Endothelial cell of umbilical vein (primary cell): ENCODE measurements around the gene SLC35B2. TPM values are rescaled to one million over a fixed set of nuclear protein-coding genes. Genes with fewer than 3 reads are reported as not detected.

Experiments
- BruUV-seq: library from RNA; stranded (reverse); fragments of 400-500 nt; replicated peaks from 2 replicates; lab custom pipeline; 2021; lab: Mats Ljungman, UMichigan
- CTCF ChIA-PET: fragments of 300-600, 350-600 bp; sonication (Branson Sonifier 250); formaldehyde crosslinking; loops from one replicate; lab custom pipeline; 2021; ENCODE audit warnings: antibody characterized with exemption, inconsistent platforms; lab: Charles Lee
- POLR2A ChIA-PET: fragments of 300-600, 350-600 bp; sonication (Branson Sonifier 250); formaldehyde crosslinking; loops from one replicate; lab custom pipeline; 2021; ENCODE audit warnings: antibody characterized with exemption, inconsistent platforms; lab: Charles Lee
- DNase-seq: peaks from one replicate; pipeline ENCODE4 v3.0.0-alpha.2; 2011; ENCODE audit warnings: low read depth, low spot score
- FAIRE-seq: peaks from 2 replicates; lab custom pipeline; 2011; peaks lifted over from hg19 to GRCh38; lab: Jason Lieb, UNC
- H2AFZ ChIP-seq: 2 replicates; pipeline ENCODE4 v1.6.0; 2012; ENCODE audit warnings: low read depth, low read length, control low read depth, inconsistent platforms
- H3K27ac ChIP-seq: 2 replicates; pipeline ENCODE4 v1.5.1; 2011; ENCODE audit warnings: low read depth, mild to moderate bottlenecking, control low read depth, low read length, moderate library complexity; ENCODE audit not compliant: insufficient read depth
- H3K27me3 ChIP-seq, 2 experiments: 2 replicates each; pipeline versions ENCODE4 v1.6.0 to v1.6.1; 2011; ENCODE audit warnings: low read length in 2 of 2, mixed read lengths in 1 of 2; ENCODE audit not compliant: control insufficient read depth in 2 of 2, insufficient read depth in 2 of 2
- H3K36me3 ChIP-seq, 2 experiments: 2 replicates in 1 of 2; 3 replicates in 1 of 2; pipeline ENCODE4 v1.5.1; 2011; ENCODE audit warnings: low read length in 2 of 2, mild to moderate bottlenecking in 1 of 2, moderate library complexity in 1 of 2; ENCODE audit not compliant: control insufficient read depth in 2 of 2, insufficient read depth in 2 of 2; ENCODE audit errors: extremely low read depth in 1 of 2
- H3K4me1 ChIP-seq: 3 replicates; pipeline ENCODE4 v1.5.1; 2011; ENCODE audit warnings: mild to moderate bottlenecking, low read length; ENCODE audit not compliant: control insufficient read depth, insufficient read depth; ENCODE audit errors: extremely low read depth
- H3K4me2 ChIP-seq: 2 replicates; pipeline ENCODE4 v1.6.1; 2011; ENCODE audit warnings: low read length, control low read depth, mixed read lengths; ENCODE audit not compliant: insufficient read depth
- H3K4me3 ChIP-seq, 3 experiments: fragments of 200-600 bp in 1 of 3; sonication (generic), shearing (Covaris generic) in 1 of 3; replicated peaks in 1 of 3; 2 replicates each; pipeline ENCODE4 v1.5.1; 2011 to 2016; ENCODE audit warnings: control low read depth in 3 of 3, low read length in 3 of 3, mild to moderate bottlenecking in 2 of 3, inconsistent platforms in 1 of 3, low read depth in 1 of 3, moderate library complexity in 1 of 3; ENCODE audit not compliant: insufficient read depth in 1 of 3
- H3K79me2 ChIP-seq: 2 replicates; pipeline ENCODE4 v1.6.0; 2012; ENCODE audit warnings: low read length, inconsistent platforms; ENCODE audit not compliant: control insufficient read depth, insufficient read depth
- H3K9ac ChIP-seq: replicated peaks from 2 replicates; pipeline ENCODE3; 2011; ENCODE audit warnings: low read length, control low read depth; ENCODE audit not compliant: insufficient read depth; ENCODE audit errors: extremely low read depth
- H3K9me1 ChIP-seq: replicated peaks from 3 replicates; pipeline ENCODE4 v1.6.0; 2011; ENCODE audit warnings: mild to moderate bottlenecking, low read length; ENCODE audit not compliant: control insufficient read depth, insufficient read depth; ENCODE audit errors: extremely low read depth
- H3K9me3 ChIP-seq: replicated peaks from 2 replicates; pipeline ENCODE4 v1.5.1; 2012; ENCODE audit warnings: low read length, inconsistent platforms; ENCODE audit not compliant: control insufficient read depth, insufficient read depth
- H4K20me1 ChIP-seq: replicated peaks from 2 replicates; pipeline ENCODE3; 2011; ENCODE audit warnings: mild to moderate bottlenecking, low read length; ENCODE audit not compliant: control insufficient read depth, insufficient read depth; ENCODE audit errors: extremely low read depth
- EZH2 ChIP-seq: IDR thresholded peaks from 2 replicates; pipeline ENCODE4 v1.6.1; 2012; ENCODE audit warnings: borderline replicate concordance, low read depth, mild to moderate bottlenecking, moderate library complexity, low read length, inconsistent platforms; ENCODE audit not compliant: severe bottlenecking
- FOS ChIP-seq: IDR thresholded peaks from 2 replicates; pipeline ENCODE4 v1.6.1; 2011; ENCODE audit warnings: mild to moderate bottlenecking, low read length, moderate library complexity, borderline replicate concordance; ENCODE audit not compliant: insufficient read depth
- POLR2A ChIP-seq: IDR thresholded peaks from 2 replicates; pipeline ENCODE4 v1.6.1; 2012; ENCODE audit warnings: low read depth, mild to moderate bottlenecking, control low read depth, low read length
- POLR2AphosphoS5 ChIP-seq: IDR thresholded peaks from 2 replicates; pipeline ENCODE4 v1.6.1; 2012; ENCODE audit warnings: low read depth, mild to moderate bottlenecking, control low read depth, low read length, moderate library complexity; ENCODE audit not compliant: insufficient read depth
- dilution Hi-C: fragments of 300-500 bp; cut with MboI; formaldehyde crosslinking; loops from one replicate; pipeline ENCODE4 v1.15.0; 2019; ENCODE audit warnings: low sequenced_read_pairs; ENCODE audit not compliant: extremely low pct_ligation_motif_present
- intact Hi-C: fragments of 100-400 bp; cut with micrococcal nuclease; formaldehyde crosslinking; loops from one replicate; pipeline ENCODE4 v1.10.0; 2022
- polyA plus RNA-seq, 4 experiments: library from polyadenylated mRNA; depleted of rRNA in 3 of 4; stranded (reverse) in 3 of 4; unstranded in 1 of 4; fragments of >200 nt; gene quantifications; 2 replicates each; pipeline versions ENCODE4 v1.2.1 to v1.2.3, GENCODE V29; 2011 to 2012; ENCODE audit warnings: missing spikeins in 1 of 4
- total RNA-seq: library from RNA; stranded (reverse); gene quantifications from 2 replicates; pipeline ENCODE4 v1.2.3, GENCODE V29; 2021
- TF ChIP-seq, protein P1 (sequence below): IDR thresholded peaks from 2 replicates; pipeline ENCODE4 v1.6.1; 2011; ENCODE audit not compliant: insufficient read depth, insufficient read length
- TF ChIP-seq, protein P2 (sequence below), 2 donors: IDR thresholded peaks; 1 replicate in 1 of 2; 2 replicates in 1 of 2; pipeline ENCODE4 v1.5.1; 2011; ENCODE audit warnings: low read length in 2 of 2, mild to moderate bottlenecking in 2 of 2, moderate library complexity in 2 of 2, control low read depth in 1 of 2, inconsistent platforms in 1 of 2, low read depth in 1 of 2; ENCODE audit not compliant: insufficient read depth in 1 of 2; ENCODE audit errors: extremely low read depth in 1 of 2

Gene SLC35B2
- total and polyA plus RNA-seq, 2 donors (not counting 3 experiments of a cell fraction or from before 2014, with no cell fraction given) = 53.4 to 112 TPM

GRCh38 chr6:44265007-44265721 is 7.8 kb upstream of the SLC35B2 start, which contains the start of gene NFKBIE:
NFKBIE (minus strand) TSS chr6:44265551; CDS start chr6:44265346, 205 bp downstream.
- Histone ChIP-seq H3K9me1 (no peaks in the 10 kb centered on the region), H3K9me3 (no peaks in the 10 kb centered on the region), H3K79me2 (peaks cover 26% of the 10 kb centered on the region), H3K4me2 (peak within 1 kb of the TSS; percentile 88), H3K4me1 (peaks cover 36% of the 10 kb centered on the region), H3K36me3 (peaks cover 3 to 6% of the 10 kb centered on the region in 2 experiments), H3K27me3 (peaks cover 11 to 19% of the 10 kb centered on the region in 2 experiments), H4K20me1 (no peaks in the 10 kb centered on the region), H3K27ac (peak within 1 kb of the TSS; percentile 76), H3K4me3 (peak within 1 kb of the TSS; percentile 37 to 78 (median 63)), H2AFZ (peak within 1 kb of the TSS; percentile 55), H3K9ac (peak within 1 kb of the TSS; percentile 68)
- DNase-seq (peak; percentile 92), FAIRE-seq (peak; percentile 85)
- CTCF ChIA-PET = interaction anchor here (0.8 to 6.2 kb wide), 7 partner anchors 18 to 169 kb away, joined by 4 to 154 read pairs (median 4); partner anchors contain the start of gene HSP90AB1
- dilution Hi-C loops = no loop called here
- POLR2A ChIA-PET = interaction anchor here (1.5 kb wide), 1 partner anchor 18 kb away, joined by 5 read pairs; the partner anchor contains the start of gene HSP90AB1
- BruUV-seq = TSS peak; percentile 61
- no peak for TF ChIP-seq FOS
- TF ChIP-seq POLR2A = peak; percentile 92
- TF ChIP-seq, protein P1, sequence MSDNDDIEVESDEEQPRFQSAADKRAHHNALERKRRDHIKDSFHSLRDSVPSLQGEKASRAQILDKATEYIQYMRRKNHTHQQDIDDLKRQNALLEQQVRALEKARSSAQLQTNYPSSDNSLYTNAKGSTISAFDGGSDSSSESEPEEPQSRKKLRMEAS = peak; percentile 29
- TF ChIP-seq, protein P2, sequence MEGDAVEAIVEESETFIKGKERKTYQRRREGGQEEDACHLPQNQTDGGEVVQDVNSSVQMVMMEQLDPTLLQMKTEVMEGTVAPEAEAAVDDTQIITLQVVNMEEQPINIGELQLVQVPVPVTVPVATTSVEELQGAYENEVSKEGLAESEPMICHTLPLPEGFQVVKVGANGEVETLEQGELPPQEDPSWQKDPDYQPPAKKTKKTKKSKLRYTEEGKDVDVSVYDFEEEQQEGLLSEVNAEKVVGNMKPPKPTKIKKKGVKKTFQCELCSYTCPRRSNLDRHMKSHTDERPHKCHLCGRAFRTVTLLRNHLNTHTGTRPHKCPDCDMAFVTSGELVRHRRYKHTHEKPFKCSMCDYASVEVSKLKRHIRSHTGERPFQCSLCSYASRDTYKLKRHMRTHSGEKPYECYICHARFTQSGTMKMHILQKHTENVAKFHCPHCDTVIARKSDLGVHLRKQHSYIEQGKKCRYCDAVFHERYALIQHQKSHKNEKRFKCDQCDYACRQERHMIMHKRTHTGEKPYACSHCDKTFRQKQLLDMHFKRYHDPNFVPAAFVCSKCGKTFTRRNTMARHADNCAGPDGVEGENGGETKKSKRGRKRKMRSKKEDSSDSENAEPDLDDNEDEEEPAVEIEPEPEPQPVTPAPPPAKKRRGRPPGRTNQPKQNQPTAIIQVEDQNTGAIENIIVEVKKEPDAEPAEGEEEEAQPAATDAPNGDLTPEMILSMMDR (IDR thresholded peaks at IDR 0.05; ENCODE audit: extremely low read depth in 1 of 2, insufficient read depth in 1 of 2, low read depth in 1 of 2, low read length in 2 of 2) = peak; percentile 26 to 46
- TF ChIP-seq EZH2 = no peak
- TF ChIP-seq POLR2AphosphoS5 = peak; percentile 95
- intact Hi-C loops = loop anchor here (1.0 to 2.0 kb wide), 2 partner anchors 28 to 122 kb away; partner anchors contain the start of gene CDC5L
